H1 (cell line): ENCODE results near the gene TEAD3.

ENCODE experiments used
- CTCF ChIP-seq, 3 experiments: IDR thresholded peaks; 1 replicate in 2 of 3; 2 replicates in 1 of 3; pipeline versions ENCODE4 v1.5.1 to v1.6.1; 2011; ENCODE audit warnings: low read length in 3 of 3, mild to moderate bottlenecking in 3 of 3, inconsistent platforms in 2 of 3, low read depth in 1 of 3, moderate library complexity in 1 of 3; ENCODE audit not compliant: insufficient read depth in 1 of 3; ENCODE audit errors: control extremely low read depth in 1 of 3
- RAD21 ChIP-seq, 2 experiments: IDR thresholded peaks in 1 of 2; conservative IDR thresholded peaks in 1 of 2; 2 replicates each; pipeline ENCODE4 v1.6.1; 2011; ENCODE audit warnings: low read depth in 2 of 2, low read length in 2 of 2, improper control_type of control experiment in 1 of 2, inconsistent platforms in 1 of 2, mild to moderate bottlenecking in 1 of 2, moderate library complexity in 1 of 2
- ZNF274 ChIP-seq: IDR thresholded peaks from 2 replicates; pipeline ENCODE4 v1.7.0; 2012; ENCODE audit warnings: low read length, borderline replicate concordance; ENCODE audit errors: extremely low read depth

- no peak for TF ChIP-seq RAD21 (IDR thresholded peaks at IDR 0.05 in 1 of 2, conservative IDR thresholded peaks at IDR 0.05 in 1 of 2; ENCODE audit: low read depth in 2 of 2, low read length in 2 of 2)
- no peak for TF ChIP-seq CTCF (IDR thresholded peaks at IDR 0.05; ENCODE audit: control extremely low read depth in 1 of 3, insufficient read depth in 1 of 3, low read depth in 1 of 3, low read length in 3 of 3)
- TF ChIP-seq ZNF274, result no peak
Measured at GRCh38 chr6:35522151-35522550, 25.3 kb upstream of the TEAD3 start.
